GM21529 (cell line): ENCODE measurements around the gene HSPB9.
"Not testable (repeated sequence)": the region's sequence is repeated elsewhere in the genome, so short reads cannot be mapped to it uniquely, and the experiment has no call there.

ENCODE experiments used
- ATAC-seq: cut with Tn5 transposase; IDR thresholded peaks from one replicate; pipeline ENCODE4 v1.9.1; 2021; ENCODE audit not compliant: unreplicated experiment

HSPB9 gene

GRCh38 chr17:42118545-42118944 lies 4.1 kb upstream of the HSPB9 start:
- ATAC-seq = no peak

GRCh38 chr17:42119301-42119700 lies 3.3 kb upstream of the HSPB9 start:
- ATAC-seq = no peak

- no peak for ATAC-seq
Observed at GRCh38 chr17:42120161-42120769, 2.3 kb upstream of the HSPB9 start.

- ATAC-seq = peak; percentile 69
Observed at GRCh38 chr17:42120770-42121769, 1.5 kb upstream of the HSPB9 start, which contains the start of gene KAT2A. Gene KAT2A (minus strand): TSS chr17:42121367. CDS start chr17:42121304, 63 bp downstream.

- no peak for ATAC-seq
Observed at GRCh38 chr17:42124256-42124655, 1.7 kb downstream of the HSPB9 start.

- ATAC-seq = no peak
Observed at GRCh38 chr17:42125565-42125964, 3.0 kb downstream of the HSPB9 start.

- ATAC-seq = no peak
Observed at GRCh38 chr17:42126836-42127235, 4.2 kb downstream of the HSPB9 start.

- ATAC-seq = no peak
Observed at GRCh38 chr17:42127414-42127813, 4.8 kb downstream of the HSPB9 start.

- ATAC-seq = no peak
Observed at GRCh38 chr17:42129109-42129837, 6.7 kb downstream of the HSPB9 start.

- ATAC-seq = no peak
Observed at GRCh38 chr17:42130310-42130936, 7.8 kb downstream of the HSPB9 start.

- no peak for ATAC-seq
Observed at GRCh38 chr17:42131232-42131631, 8.6 kb downstream of the HSPB9 start.

- ATAC-seq = no peak
Observed at GRCh38 chr17:42131981-42132432, 9.4 kb downstream of the HSPB9 start.

- no peak for ATAC-seq
Observed at GRCh38 chr17:42132941-42133340, 10.3 kb downstream of the HSPB9 start.

- ATAC-seq = no peak
Observed at GRCh38 chr17:42133461-42134041, 10.9 kb downstream of the HSPB9 start.

- ATAC-seq = no peak
Observed at GRCh38 chr17:42135151-42135550, 12.5 kb downstream of the HSPB9 start.

GRCh38 chr17:42135664-42136653 lies 13.4 kb downstream of the HSPB9 start:
- no peak for ATAC-seq

- ATAC-seq = no peak
Observed at GRCh38 chr17:42136654-42137051, 14.0 kb downstream of the HSPB9 start.

GRCh38 chr17:42138749-42139492 lies 16.3 kb downstream of the HSPB9 start:
- ATAC-seq = no peak

GRCh38 chr17:42140690-42141089 lies 18.1 kb downstream of the HSPB9 start:
- ATAC-seq = not testable (repeated sequence)
